ENCODE measurements around the gene SCO1.

DNA sequence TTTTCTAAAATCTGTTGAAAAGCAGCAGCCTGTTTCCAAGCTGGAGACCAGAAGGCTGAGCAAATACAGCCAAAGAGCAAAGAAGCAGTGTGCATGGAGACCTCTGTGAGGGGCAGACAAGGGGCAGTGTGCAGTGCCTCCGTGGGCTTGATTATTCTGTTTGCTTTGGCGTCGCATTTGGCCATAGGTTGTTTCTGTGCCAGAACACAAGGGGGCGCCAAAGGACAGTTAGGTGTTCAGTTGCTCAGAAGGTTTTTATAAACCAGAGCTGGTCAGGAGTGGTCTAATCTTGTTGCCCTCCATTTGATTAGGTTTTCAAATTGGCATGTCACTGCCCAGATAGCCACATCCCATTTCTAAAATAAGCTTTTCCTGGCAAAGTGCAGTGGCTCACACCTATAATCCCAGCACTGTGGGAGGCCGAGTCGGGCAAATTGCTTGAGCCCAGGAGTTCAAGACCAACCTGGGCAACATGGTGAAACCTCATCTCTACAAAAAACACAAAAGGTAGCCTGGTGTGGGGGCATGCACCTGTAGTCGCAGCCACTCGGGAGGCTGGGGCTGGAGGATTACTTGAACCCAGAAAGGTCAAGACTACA lies 50.8 kb downstream of the SCO1 start:
- TF ChIP-seq, protein P1, sequence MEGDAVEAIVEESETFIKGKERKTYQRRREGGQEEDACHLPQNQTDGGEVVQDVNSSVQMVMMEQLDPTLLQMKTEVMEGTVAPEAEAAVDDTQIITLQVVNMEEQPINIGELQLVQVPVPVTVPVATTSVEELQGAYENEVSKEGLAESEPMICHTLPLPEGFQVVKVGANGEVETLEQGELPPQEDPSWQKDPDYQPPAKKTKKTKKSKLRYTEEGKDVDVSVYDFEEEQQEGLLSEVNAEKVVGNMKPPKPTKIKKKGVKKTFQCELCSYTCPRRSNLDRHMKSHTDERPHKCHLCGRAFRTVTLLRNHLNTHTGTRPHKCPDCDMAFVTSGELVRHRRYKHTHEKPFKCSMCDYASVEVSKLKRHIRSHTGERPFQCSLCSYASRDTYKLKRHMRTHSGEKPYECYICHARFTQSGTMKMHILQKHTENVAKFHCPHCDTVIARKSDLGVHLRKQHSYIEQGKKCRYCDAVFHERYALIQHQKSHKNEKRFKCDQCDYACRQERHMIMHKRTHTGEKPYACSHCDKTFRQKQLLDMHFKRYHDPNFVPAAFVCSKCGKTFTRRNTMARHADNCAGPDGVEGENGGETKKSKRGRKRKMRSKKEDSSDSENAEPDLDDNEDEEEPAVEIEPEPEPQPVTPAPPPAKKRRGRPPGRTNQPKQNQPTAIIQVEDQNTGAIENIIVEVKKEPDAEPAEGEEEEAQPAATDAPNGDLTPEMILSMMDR (IDR thresholded peaks at IDR 0.05; ENCODE audit: borderline replicate concordance, extremely low read depth, low read length, poor library complexity, severe bottlenecking), result peak; percentile 94
- TF ChIP-seq EZH2 (IDR thresholded peaks at IDR 0.05; ENCODE audit: borderline replicate concordance, low read depth, low read length, severe bottlenecking), result no peak

All from DND-41 (cell line).